Erythroblast (primary cell): Measurements from ENCODE around the gene RGS14.
"Not testable (repeated sequence)": the region's sequence is repeated elsewhere in the genome, so short reads cannot be mapped to it uniquely, and the experiment has no call there.

Experiments used
- DNase-seq, 2 experiments: peaks; one replicate each; lab custom pipeline; 2025; lab: John Stamatoyannopoulos, UW
- GATA1 ChIP-seq: IDR thresholded peaks from 2 replicates; pipeline ENCODE4 v1.6.1; 2011; ENCODE audit warnings: low read depth, mild to moderate bottlenecking, control low read depth, low read length, moderate library complexity
- POLR2A ChIP-seq: IDR thresholded peaks from 2 replicates; pipeline ENCODE4 v1.6.1; 2011; ENCODE audit warnings: mild to moderate bottlenecking, low read length

RGS14 gene

GRCh38 chr5:177333420-177334154 lies 24.1 kb upstream of the RGS14 start:
- TF ChIP-seq POLR2A (no peak), GATA1 (no peak)
- DNase-seq: no peak

GRCh38 chr5:177334155-177334551 lies 23.6 kb upstream of the RGS14 start:
- DNase-seq: no peak

GRCh38 chr5:177334781-177335700 lies 22.7 kb upstream of the RGS14 start:
- DNase-seq: no peak
- TF ChIP-seq GATA1: no peak
- TF ChIP-seq POLR2A: no peak

More at GRCh38 chr5:177334155-177334551, 23.6 kb upstream of the RGS14 start:
- TF ChIP-seq POLR2A (no peak), GATA1 (no peak)

- DNase-seq: no peak
- TF ChIP-seq POLR2A (no peak), GATA1 (no peak)
Measured at GRCh38 chr5:177335701-177336065, 22.0 kb upstream of the RGS14 start.

- DNase-seq: peak; percentile 53 to 54
- TF ChIP-seq GATA1 (no peak), POLR2A (no peak)
Measured at GRCh38 chr5:177336112-177336511, 21.6 kb upstream of the RGS14 start.

- DNase-seq: no peak
- TF ChIP-seq POLR2A (no peak), GATA1 (no peak)
Measured at GRCh38 chr5:177336603-177337494, 20.9 kb upstream of the RGS14 start.

- DNase-seq: no peak
- TF ChIP-seq GATA1 (no peak), POLR2A (no peak)
Measured at GRCh38 chr5:177338251-177339106, 19.2 kb upstream of the RGS14 start.

GRCh38 chr5:177339107-177339638 lies 18.6 kb upstream of the RGS14 start:
- TF ChIP-seq POLR2A: no peak
- no peak for TF ChIP-seq GATA1
- DNase-seq: no peak

- not testable (repeated sequence) for DNase-seq
Measured at GRCh38 chr5:177343000-177343399, 14.7 kb upstream of the RGS14 start.

- no peak for DNase-seq
- TF ChIP-seq GATA1: no peak
- TF ChIP-seq POLR2A: no peak
Measured at GRCh38 chr5:177343777-177344176, 13.9 kb upstream of the RGS14 start.

GRCh38 chr5:177344891-177345290 lies 12.8 kb upstream of the RGS14 start:
- TF ChIP-seq POLR2A (no peak), GATA1 (no peak)
- DNase-seq: no peak

GRCh38 chr5:177346820-177347219 lies 10.9 kb upstream of the RGS14 start:
- no peak for TF ChIP-seq GATA1
- TF ChIP-seq POLR2A: no peak
- no peak for DNase-seq
